ENCODE data around the gene EP400. TPM values are rescaled to one million over a fixed set of nuclear protein-coding genes. Genes with fewer than 3 reads are reported as not detected.
A peak's percentile ranks its signal among the peaks of the same experiment; 100 is the strongest.

The EP400 gene
- total RNA-seq, 1 donor from 2014 or later = 41.4 TPM

GRCh38 chr12:132084621-132085290 is 135.0 kb downstream of the EP400 start:
- H3K27me3 ChIP-seq = no peaks in the 10 kb centered on the region
- H3K4me3 ChIP-seq = peak overlapping the region; percentile 81
- DNase-seq = peak; percentile 89
- peak; percentile 82 for ATAC-seq
- intact Hi-C loops (cut with DNase I) = no loop called here
- H3K36me3 ChIP-seq = peaks cover 9% of the 10 kb centered on the region
- H3K9me3 ChIP-seq = no peaks in the 10 kb centered on the region
- TF ChIP-seq CTCF (IDR thresholded peaks at IDR 0.05) = no peak
- peak overlapping the region; percentile 88 for H3K27ac ChIP-seq
- peaks cover 14% of the 10 kb centered on the region for H3K4me1 ChIP-seq

GRCh38 chr12:132085291-132085635 is 135.5 kb downstream of the EP400 start:
- ATAC-seq = no peak
- Histone ChIP-seq H3K27ac (peak overlapping the region; percentile 88), H3K36me3 (peaks cover 5% of the 10 kb centered on the region), H3K4me3 (peak overlapping the region; percentile 81), H3K9me3 (no peaks in the 10 kb centered on the region), H3K4me1 (peaks cover 14% of the 10 kb centered on the region), H3K27me3 (no peaks in the 10 kb centered on the region)
- intact Hi-C loops (cut with DNase I) = no loop called here
- TF ChIP-seq CTCF (IDR thresholded peaks at IDR 0.05) = no peak
- DNase-seq = no peak

- ATAC-seq = no peak
Measured at GRCh38 chr12:132089407-132089910, 139.7 kb downstream of the EP400 start.

GRCh38 chr12:132094269-132094891 is 144.6 kb downstream of the EP400 start:
- intact Hi-C loops (cut with DNase I) = no loop called here
- H3K4me1 ChIP-seq = no peaks in the 10 kb centered on the region
- H3K36me3 ChIP-seq = peaks cover 20% of the 10 kb centered on the region
- no peaks in the 10 kb centered on the region for H3K9me3 ChIP-seq
- DNase-seq (no peak), ATAC-seq (no peak)
- no peaks in the 10 kb centered on the region for H3K27me3 ChIP-seq
- no peak overlapping the region for H3K4me3 ChIP-seq
- H3K27ac ChIP-seq = no peak overlapping the region
- TF ChIP-seq CTCF (IDR thresholded peaks at IDR 0.05) = no peak

More at GRCh38 chr12:132089407-132089910, 139.7 kb downstream of the EP400 start:
- Histone ChIP-seq H3K27ac (no peak overlapping the region), H3K4me3 (no peak overlapping the region), H3K4me1 (peaks cover 11% of the 10 kb centered on the region), H3K27me3 (no peaks in the 10 kb centered on the region), H3K36me3 (peaks cover 20% of the 10 kb centered on the region), H3K9me3 (no peaks in the 10 kb centered on the region)
- DNase-seq = no peak
- no peak for TF ChIP-seq CTCF (IDR thresholded peaks at IDR 0.05)
- intact Hi-C loops (cut with DNase I) = no loop called here

- TF ChIP-seq CTCF (IDR thresholded peaks at IDR 0.05) = no peak
- Histone ChIP-seq H3K36me3 (peaks cover 19% of the 10 kb centered on the region), H3K4me3 (no peak overlapping the region), H3K27me3 (no peaks in the 10 kb centered on the region), H3K4me1 (no peaks in the 10 kb centered on the region), H3K27ac (no peak overlapping the region), H3K9me3 (no peaks in the 10 kb centered on the region)
- intact Hi-C loops (cut with DNase I) = no loop called here
- no peak for DNase-seq
- ATAC-seq = no peak
Measured at GRCh38 chr12:132095520-132096409, 146.0 kb downstream of the EP400 start.

Data from upper lobe of right lung (tissue), 1 donor.